ENCODE data around the gene HNRNPH1.

The HNRNPH1 gene

GRCh38 chr5:179619776-179620175, 3.7 kb downstream of the HNRNPH1 start:
- Histone ChIP-seq H3K4me3 (peak overlapping the region; percentile 95), H3K9me3 (no peaks in the 10 kb centered on the region), H3K27ac (no peak overlapping the region), H3K36me3 (peaks cover 77% of the 10 kb centered on the region), H3K9ac (no peak overlapping the region), H3K4me2 (peak overlapping the region; percentile 88), H3K27me3 (no peaks in the 10 kb centered on the region), H4K20me1 (peaks cover 85% of the 10 kb centered on the region), H3K4me1 (peaks cover 57% of the 10 kb centered on the region)
- no peak for TF ChIP-seq Cebpa-rat (IDR thresholded peaks at IDR 0.05)

GRCh38 chr5:179618923-179619554, 4.4 kb downstream of the HNRNPH1 start:
- Histone ChIP-seq H4K20me1 (peaks cover 93% of the 10 kb centered on the region), H3K9ac (peak overlapping the region; percentile 13; the same call in 1 of the 2 replicates), H3K4me1 (peaks cover 49% of the 10 kb centered on the region), H3K36me3 (peaks cover 84% of the 10 kb centered on the region), H3K4me3 (peak overlapping the region; percentile 25; the same call in 1 of the 2 replicates), H3K4me2 (peak overlapping the region; percentile 88), H3K27ac (no peak overlapping the region), H3K27me3 (no peaks in the 10 kb centered on the region), H3K9me3 (no peaks in the 10 kb centered on the region)
- TF ChIP-seq Cebpa-rat (IDR thresholded peaks at IDR 0.05): no peak

GRCh38 chr5:179617930-179618329, 5.5 kb downstream of the HNRNPH1 start:
- Histone ChIP-seq H3K27ac (no peak overlapping the region), H3K4me3 (no peak overlapping the region), H3K9me3 (no peaks in the 10 kb centered on the region), H4K20me1 (peaks cover 99% of the 10 kb centered on the region), H3K4me2 (peak overlapping the region; percentile 1; the same call in 1 of the 2 replicates), H3K9ac (no peak overlapping the region), H3K36me3 (peaks cover 95% of the 10 kb centered on the region), H3K4me1 (peaks cover 48% of the 10 kb centered on the region), H3K27me3 (no peaks in the 10 kb centered on the region)
- TF ChIP-seq Cebpa-rat (IDR thresholded peaks at IDR 0.05): no peak

GRCh38 chr5:179616002-179616594, 7.4 kb downstream of the HNRNPH1 start:
- Histone ChIP-seq H3K4me3 (no peak overlapping the region), H3K9ac (no peak overlapping the region), H3K36me3 (peaks cover 97% of the 10 kb centered on the region), H3K27ac (no peak overlapping the region), H3K9me3 (no peaks in the 10 kb centered on the region), H3K4me2 (no peak overlapping the region), H3K4me1 (peaks cover 40% of the 10 kb centered on the region), H4K20me1 (peaks cover 100% of the 10 kb centered on the region), H3K27me3 (no peaks in the 10 kb centered on the region)
- TF ChIP-seq Cebpa-rat (IDR thresholded peaks at IDR 0.05): no peak

- Histone ChIP-seq H3K27ac (no peak overlapping the region), H3K36me3 (peaks cover 97% of the 10 kb centered on the region), H3K27me3 (no peaks in the 10 kb centered on the region)
Observed at GRCh38 chr5:179615203-179615602, 8.3 kb downstream of the HNRNPH1 start.

GRCh38 chr5:179614745-179615144, 8.7 kb downstream of the HNRNPH1 start:
- Histone ChIP-seq H3K27ac (no peak overlapping the region), H3K9me3 (no peaks in the 10 kb centered on the region), H3K4me1 (peaks cover 27% of the 10 kb centered on the region), H3K36me3 (peaks cover 97% of the 10 kb centered on the region), H3K9ac (no peak overlapping the region), H3K27me3 (no peaks in the 10 kb centered on the region), H3K4me2 (no peak overlapping the region), H4K20me1 (peaks cover 100% of the 10 kb centered on the region), H3K4me3 (no peak overlapping the region)
- TF ChIP-seq Cebpa-rat (IDR thresholded peaks at IDR 0.05): no peak

More at GRCh38 chr5:179615203-179615602, 8.3 kb downstream of the HNRNPH1 start:
- H3K4me1 ChIP-seq: peaks cover 31% of the 10 kb centered on the region
- H4K20me1 ChIP-seq: peaks cover 100% of the 10 kb centered on the region
- no peak overlapping the region for H3K9ac ChIP-seq
- no peaks in the 10 kb centered on the region for H3K9me3 ChIP-seq
- TF ChIP-seq Cebpa-rat (IDR thresholded peaks at IDR 0.05): no peak
- no peak overlapping the region for H3K4me3 ChIP-seq
- no peak overlapping the region for H3K4me2 ChIP-seq

GRCh38 chr5:179613460-179614071, 9.9 kb downstream of the HNRNPH1 start:
- no peaks in the 10 kb centered on the region for H3K9me3 ChIP-seq
- TF ChIP-seq Cebpa-rat (IDR thresholded peaks at IDR 0.05): no peak
- no peak overlapping the region for H3K27ac ChIP-seq
- no peak overlapping the region for H3K4me3 ChIP-seq
- no peak overlapping the region for H3K4me2 ChIP-seq
- H3K4me1 ChIP-seq: peaks cover 17% of the 10 kb centered on the region
- no peak overlapping the region for H3K9ac ChIP-seq
- peaks cover 100% of the 10 kb centered on the region for H4K20me1 ChIP-seq
- peaks cover 99% of the 10 kb centered on the region for H3K36me3 ChIP-seq
- no peaks in the 10 kb centered on the region for H3K27me3 ChIP-seq

GRCh38 chr5:179612577-179613459, 10.7 kb downstream of the HNRNPH1 start:
- H3K27me3 ChIP-seq: no peaks in the 10 kb centered on the region
- H3K27ac ChIP-seq: no peak overlapping the region
- H3K9ac ChIP-seq: no peak overlapping the region
- peaks cover 100% of the 10 kb centered on the region for H4K20me1 ChIP-seq
- no peak for TF ChIP-seq Cebpa-rat (IDR thresholded peaks at IDR 0.05)
- no peaks in the 10 kb centered on the region for H3K9me3 ChIP-seq
- H3K4me2 ChIP-seq: no peak overlapping the region
- H3K36me3 ChIP-seq: peaks cover 99% of the 10 kb centered on the region
- no peak overlapping the region for H3K4me3 ChIP-seq
- H3K4me1 ChIP-seq: peaks cover 18% of the 10 kb centered on the region

- no peak overlapping the region for H3K4me2 ChIP-seq
- H3K36me3 ChIP-seq: peaks cover 99% of the 10 kb centered on the region
- TF ChIP-seq Cebpa-rat (IDR thresholded peaks at IDR 0.05): no peak
- H4K20me1 ChIP-seq: peaks cover 100% of the 10 kb centered on the region
- H3K4me1 ChIP-seq: peaks cover 29% of the 10 kb centered on the region
- no peak overlapping the region for H3K27ac ChIP-seq
- H3K9ac ChIP-seq: no peak overlapping the region
- no peaks in the 10 kb centered on the region for H3K9me3 ChIP-seq
- H3K4me3 ChIP-seq: no peak overlapping the region
- H3K27me3 ChIP-seq: no peaks in the 10 kb centered on the region
Observed at GRCh38 chr5:179610903-179611265, 12.6 kb downstream of the HNRNPH1 start.
